OCI-LY1 (cell line): ENCODE data around the gene PICALM.

Experiments
- CTCF ChIP-seq: fragments of 200-600 bp; sonication (generic), shearing (Covaris generic); IDR thresholded peaks from 2 replicates; pipeline ENCODE4 v1.5.1; 2017; ENCODE audit warnings: mild to moderate bottlenecking, antibody characterized with exemption, low read length, moderate library complexity, mixed read lengths
- EZH2 ChIP-seq: fragments of 200-600 bp; sonication (generic), shearing (Covaris generic); IDR thresholded peaks from 2 replicates; pipeline ENCODE4 v1.8.0; 2017; ENCODE audit warnings: borderline replicate concordance, mixed run types, mild to moderate bottlenecking, antibody characterized with exemption, low read length, moderate library complexity, mixed read lengths

- TF ChIP-seq CTCF: no peak
- no peak for TF ChIP-seq EZH2
Measured at GRCh38 chr11:86116386-86116726, 47.5 kb upstream of the PICALM start.
